Dedifferentiated amniotic fluid mesenchymal stem cell (primary cell): Measurements from ENCODE around the gene ATG14.
"Not testable (repeated sequence)": the region's sequence is repeated elsewhere in the genome, so short reads cannot be mapped to it uniquely, and the experiment has no call there.

Source experiments
- DNase-seq: peaks from one replicate; pipeline ENCODE4 v3.0.0-alpha.2; 2016; ENCODE audit errors: extremely low spot score

The ATG14 gene

DNA sequence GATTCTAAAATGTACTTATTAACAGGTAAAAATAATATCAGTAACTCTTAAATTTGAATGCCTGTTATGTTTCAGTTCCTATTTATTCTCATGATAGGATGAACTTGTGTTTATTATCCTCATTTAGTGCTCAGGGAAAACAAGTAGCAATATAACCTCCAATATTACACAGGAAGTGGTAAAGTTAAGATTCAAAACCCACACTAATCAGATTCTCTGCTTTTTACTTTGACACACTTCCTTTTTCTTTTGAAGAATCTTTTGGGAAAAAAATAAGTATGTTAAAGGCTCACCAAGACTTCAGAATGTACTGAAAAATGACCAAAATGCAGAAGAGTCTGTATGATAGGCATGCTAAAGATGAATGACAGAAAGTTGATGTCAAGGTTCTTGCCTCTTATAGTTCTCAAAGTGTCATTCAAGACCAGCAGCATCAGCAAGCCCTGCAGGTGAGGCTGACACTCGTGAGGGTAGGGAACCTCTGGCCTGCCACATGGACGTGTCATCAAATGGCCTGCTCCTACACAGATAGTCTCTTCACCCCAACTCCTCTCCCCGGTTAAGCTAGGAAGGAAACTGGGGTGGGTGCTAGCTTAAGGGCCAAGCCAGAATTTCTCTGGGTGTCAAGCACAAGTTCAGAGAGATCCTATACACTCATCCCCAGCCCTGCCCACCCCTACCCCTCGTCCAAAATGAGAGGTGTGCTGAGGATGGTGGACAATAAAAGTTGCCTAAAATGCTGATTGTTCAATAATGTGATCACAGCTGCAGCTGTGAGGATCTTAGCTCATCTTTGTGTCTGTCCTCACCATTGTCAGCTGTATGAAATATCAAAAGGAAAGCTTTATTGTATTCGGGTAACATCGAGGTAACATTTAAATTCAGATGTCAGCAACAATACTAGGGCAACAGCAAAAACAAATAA is 22.5 kb upstream of the ATG14 start:
- DNase-seq, result no peak

DNA sequence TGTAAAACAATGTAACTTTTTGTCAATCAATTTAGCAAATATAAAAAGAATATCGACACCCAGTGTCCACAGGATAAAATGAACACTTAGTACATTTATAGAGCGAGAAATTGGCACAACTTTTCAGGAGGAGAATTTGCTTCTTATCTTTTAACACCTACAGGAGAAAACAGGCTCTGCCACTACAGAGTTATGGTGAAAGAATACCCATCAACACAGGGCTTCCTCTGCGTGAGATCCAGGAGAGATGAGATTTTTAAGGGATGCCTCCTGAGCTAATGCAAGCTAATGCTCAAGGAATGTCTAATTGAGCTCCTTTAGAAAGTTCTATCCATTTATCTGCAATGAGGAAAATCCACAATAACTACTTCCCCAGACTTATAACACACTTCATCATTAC is 21.0 kb upstream of the ATG14 start:
- DNase-seq, result no peak

DNA sequence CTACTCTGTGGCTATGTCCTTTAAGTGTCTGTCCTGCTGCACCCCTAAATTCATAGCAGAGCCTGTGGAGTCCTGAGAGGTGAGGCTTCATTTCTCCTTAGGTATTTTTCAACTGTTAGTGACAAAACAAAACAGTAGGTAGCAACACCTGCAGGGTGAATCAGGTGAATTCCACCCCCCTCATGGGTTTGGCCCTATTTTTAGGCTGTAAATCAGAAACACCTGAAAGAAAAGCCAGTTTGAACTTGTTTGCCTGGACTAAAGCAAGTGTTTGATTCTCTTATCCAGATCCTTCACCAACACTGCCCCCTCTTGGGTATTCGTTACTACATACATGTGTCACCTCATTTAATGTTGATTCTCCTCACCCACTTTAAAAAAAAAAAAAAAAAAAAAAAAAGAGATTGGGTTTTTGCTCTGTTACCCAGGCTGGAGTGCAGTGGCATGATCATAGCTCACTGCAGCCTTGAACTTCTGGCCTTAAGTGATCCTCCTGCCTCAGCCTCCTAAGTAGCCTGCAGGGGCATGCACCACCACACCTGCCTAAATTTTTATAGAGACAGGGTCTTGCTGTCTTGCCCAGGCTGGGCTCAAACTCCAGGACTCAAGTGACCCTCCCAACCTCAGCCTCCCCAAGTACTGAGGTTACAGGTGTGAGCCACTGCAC is 18.5 kb upstream of the ATG14 start:
- peak; percentile 76 for DNase-seq

DNA sequence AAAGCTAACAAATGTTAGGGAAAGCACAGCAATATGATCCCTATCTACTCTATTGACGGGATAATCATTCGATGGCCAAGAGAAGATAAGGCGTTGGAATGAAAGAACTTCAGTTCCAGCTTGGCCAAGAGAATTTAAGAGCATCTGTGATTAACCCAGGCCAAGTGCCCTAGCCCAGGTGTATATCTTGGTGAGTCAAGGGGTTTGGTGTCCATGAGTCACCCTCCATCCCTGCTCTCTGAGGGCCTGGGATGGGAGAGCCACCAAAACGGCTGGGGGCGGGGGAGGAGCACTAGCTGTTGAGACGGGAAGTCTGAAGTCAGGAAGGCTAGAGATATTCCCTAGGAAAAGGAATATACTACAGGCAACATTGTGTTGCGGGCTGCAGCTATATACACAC is 15.8 kb upstream of the ATG14 start:
- DNase-seq, result no peak

DNA sequence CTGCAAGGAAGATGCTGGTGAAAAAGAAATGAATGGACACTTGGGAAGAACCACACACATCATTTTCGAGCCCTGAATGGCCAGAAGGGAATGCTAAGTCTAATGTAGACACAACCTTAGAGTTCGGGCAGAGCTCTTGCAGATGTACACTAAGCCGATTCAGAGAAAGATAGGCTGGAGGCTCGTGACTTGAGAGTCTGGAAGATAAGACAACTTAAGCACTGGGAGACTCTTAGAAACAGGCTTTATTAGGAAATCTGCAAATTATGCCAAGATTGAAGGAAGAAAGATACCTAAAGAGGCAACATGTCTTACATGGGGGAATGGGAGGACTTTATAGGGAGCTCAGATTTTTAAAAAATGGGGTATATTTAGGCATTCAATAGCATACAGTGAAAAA is 15.3 kb upstream of the ATG14 start:
- DNase-seq, result no peak

DNA sequence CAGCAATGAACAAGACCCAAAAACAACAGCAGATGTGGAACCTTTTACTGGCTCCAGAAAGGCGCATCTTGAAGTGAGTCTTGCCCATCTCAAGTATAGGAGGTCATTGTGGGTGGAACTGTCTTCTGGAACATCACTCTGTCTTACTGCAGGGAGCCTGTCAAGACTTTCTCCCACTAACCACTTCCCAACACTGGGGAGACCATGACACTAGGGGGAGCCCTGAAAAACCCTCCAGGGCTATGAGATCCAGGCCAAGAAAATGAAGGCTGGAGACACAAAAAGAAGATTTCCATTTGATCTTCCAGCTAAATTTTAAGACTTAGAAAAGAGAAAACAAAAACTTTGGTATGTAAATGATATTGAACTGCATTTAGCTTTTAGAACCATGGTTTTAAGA is 13.5 kb upstream of the ATG14 start:
- DNase-seq, result no peak

DNA sequence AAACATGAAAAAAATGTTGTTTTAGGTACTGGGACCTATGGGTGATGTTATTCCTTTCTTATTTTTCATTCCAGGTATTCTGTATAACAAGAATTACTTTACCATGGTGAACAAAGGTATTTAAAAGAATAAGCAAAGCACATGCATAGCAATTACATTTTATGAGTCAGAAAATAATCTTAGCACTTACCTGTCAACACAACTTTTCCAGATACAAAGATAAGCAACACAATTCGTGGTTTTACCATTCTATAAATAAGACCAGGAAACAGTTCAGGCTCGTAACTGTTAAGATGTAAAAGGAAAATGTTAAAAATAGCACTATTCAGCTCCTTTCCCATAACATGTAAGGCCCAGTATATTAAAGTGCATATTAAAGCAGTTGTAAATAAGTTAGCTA is 12.3 kb upstream of the ATG14 start:
- no peak for DNase-seq

DNA sequence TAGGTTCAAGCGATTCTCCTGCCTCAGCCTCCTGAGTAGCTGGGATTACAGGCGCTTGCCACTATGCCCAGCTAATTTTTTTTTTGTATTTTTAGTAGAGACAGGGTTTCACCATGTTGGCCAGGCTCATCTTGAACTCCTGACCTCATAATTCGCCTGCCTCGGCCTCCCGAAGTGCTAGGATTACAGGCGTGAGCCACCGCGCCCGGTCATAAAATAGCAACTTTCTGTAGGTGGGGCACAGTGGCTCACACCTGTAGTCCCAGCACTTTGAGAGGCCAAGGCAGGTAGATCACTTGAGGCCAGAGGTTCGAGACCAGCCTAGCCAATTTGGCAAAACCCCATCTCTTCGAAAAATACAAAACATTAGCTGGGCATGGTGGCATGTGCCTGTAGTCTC is 10.7 kb upstream of the ATG14 start:
- DNase-seq, result not testable (repeated sequence)

DNA sequence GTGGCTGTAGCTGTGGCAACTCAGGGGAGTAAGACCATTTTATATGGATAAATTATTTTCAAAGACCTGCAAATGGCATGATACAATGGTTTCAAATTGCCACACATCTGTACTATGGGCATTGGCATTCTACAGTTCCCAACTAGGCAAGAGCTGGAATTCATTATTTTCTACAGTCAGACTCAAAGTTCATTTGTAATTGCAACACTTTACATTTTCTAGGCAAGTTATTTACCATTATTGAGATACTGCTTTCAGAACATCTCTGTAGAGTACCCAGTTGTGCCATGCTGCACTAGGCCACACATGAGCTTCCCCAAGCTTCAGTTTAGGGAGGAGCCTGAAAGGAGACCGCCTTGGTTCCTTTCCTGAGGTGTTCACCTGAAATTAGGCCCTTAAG is 8.0 kb upstream of the ATG14 start:
- no peak for DNase-seq

DNA sequence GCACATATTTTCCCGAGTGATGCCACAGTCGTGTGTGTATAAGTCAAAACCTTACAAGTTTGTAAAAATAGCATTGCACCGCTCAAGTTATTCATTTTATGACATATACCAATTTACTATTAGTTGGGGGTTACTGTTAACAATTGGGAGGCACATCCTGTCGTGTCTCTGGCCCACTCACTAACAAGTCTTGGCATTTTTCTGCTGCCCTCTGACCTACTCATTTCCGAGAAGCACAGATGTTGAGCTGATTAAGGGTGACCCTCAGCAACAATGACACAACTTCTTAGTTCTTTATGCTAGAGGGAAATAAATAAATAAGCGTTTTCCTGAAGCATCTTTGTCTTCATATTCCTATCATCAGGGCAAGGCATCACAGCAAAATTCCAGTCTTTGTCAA is 6.8 kb upstream of the ATG14 start:
- no peak for DNase-seq

DNA sequence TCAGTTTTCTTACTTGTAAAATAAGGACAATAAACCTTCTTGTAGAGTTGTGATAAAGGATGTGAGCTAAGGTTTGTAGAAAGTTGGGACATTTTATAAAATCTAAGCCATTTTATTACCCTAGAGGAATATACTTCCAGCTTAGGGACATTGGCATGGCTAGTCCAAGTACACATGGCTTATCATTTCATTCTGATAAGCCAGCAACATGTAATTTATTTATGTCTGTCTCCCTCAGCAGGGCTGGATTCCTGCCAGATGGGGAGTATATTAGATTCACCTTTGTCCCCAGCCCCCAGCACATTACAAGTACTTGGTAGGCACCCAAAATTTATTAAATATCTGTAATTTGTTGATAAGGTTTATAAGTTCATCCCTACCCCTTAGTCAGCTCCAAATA is 6.3 kb upstream of the ATG14 start:
- DNase-seq, result no peak

DNA sequence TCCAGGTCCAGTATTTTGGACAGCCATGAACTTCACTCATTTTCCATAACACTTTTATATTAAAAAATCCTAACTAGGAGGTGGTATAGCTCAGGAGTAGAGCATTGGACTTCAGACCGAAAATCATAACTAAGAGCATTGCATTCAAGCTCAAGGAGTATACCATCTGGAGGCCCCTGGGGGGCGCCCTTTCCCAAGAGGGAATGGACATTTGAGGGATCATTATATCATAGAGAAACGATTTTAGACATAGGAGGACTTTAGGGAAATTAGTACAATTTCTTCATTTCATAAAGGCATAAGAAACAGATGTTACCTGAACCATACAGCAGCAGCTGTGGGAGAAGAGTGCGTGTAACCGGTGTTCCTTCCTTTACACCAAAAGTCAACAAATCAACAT is 5.2 kb upstream of the ATG14 start:
- DNase-seq, result no peak

DNA sequence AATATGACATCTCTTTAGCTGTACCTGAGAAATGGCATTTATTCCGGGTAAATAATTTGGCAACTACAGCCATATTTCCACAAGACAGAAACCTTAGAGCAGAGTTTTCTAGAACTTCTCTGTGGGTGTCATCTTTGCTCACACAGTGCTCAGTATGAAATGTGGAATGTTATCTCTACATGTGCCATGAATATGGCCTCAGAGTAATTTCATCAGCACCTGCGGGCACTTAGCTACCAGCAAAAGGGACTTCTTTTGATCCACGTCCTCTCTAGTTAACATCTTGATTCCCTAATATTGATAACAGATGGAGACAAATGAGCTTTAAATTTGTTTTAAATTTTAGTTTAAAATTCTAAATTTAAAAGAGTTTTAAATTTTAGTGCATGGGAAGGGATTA is 2.9 kb upstream of the ATG14 start:
- no peak for DNase-seq

DNA sequence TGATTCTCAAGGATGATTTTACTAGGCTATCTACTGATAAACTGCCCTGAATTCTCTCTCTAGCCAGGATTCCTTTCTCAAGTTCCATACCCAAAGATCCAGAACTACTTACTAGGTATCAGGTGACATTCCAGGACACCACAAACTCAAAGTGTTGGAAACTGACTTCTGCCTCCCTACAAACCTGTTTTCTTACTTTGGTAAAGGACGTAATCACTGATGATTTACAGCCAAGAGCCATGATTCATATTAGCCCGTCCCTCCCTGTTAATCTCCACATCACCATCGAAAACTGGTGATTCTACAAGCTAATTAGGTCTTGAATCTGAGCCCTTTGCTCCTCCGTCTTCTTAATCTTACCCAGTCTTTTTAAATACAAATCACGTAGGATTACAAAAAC is 1.0 kb upstream of the ATG14 start:
- no peak for DNase-seq

DNA sequence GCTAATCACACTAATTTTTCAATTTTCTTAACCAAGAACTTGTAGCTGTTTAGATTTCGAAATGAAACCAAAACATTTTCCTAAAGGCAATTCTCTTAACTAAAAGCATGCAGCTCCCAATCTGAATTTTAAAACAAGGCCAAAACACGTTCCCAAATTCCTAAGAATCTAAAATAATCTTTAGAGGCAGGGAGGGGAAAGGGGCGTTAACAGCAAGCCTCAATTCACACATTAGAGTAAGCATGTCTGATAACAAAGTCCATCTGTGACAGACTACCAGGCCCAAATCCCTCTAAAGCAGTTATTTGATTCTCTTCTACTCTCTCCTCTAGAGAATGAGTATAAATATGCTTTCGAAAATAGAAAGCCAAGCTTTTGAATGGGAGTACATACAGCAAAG is 754 bp downstream of the ATG14 start:
- DNase-seq, result no peak

DNA sequence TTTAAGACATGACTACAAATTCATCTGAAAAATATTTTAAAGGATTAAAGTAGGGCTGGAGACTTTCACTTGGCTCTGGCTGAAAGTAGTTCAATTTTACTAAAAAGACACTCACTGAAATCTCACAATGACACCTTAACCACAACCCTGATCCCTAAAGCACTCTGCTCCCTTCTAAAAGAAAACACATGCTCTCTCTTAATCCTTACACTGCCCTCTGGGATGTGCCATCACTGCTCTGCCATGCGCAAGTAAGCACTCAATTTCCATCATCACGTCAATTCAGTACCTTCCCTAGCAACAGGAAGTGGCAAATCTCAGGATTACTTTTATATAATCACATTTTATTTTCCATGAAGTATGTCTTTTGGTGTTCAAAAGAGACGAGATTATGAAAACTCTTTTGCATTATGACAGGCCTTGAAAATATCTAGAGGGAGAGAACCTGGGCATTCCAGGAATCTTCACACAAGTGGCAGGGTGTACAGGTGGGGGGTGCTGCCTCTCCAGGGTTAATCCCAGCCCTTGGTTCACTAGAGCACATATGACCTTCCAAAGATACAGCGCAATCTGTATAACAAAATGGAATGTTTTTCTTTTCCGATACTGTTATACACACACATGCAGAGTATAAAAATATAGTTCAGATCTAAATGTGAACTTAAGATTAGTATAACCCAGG is 7.3 kb downstream of the ATG14 start:
- DNase-seq, result no peak

DNA sequence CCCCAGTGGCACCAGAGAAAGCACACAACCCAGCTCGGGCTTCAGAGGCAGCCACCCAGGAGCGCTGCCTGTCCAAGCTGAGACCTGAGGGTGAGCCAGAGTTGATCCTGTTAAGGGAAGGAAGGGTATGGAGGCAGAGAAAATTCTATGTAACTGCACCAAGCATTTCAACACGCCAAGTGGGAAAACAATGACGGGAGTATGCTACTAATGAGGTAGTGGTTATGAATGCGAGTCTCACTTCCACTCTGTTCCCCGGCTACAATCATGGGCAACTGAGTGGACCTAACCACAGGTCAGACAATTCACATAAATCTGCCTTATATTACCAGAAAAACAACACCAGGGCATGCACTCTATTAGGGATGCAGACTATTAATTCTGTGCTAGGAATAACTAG is 9.9 kb downstream of the ATG14 start:
- DNase-seq, result no peak

DNA sequence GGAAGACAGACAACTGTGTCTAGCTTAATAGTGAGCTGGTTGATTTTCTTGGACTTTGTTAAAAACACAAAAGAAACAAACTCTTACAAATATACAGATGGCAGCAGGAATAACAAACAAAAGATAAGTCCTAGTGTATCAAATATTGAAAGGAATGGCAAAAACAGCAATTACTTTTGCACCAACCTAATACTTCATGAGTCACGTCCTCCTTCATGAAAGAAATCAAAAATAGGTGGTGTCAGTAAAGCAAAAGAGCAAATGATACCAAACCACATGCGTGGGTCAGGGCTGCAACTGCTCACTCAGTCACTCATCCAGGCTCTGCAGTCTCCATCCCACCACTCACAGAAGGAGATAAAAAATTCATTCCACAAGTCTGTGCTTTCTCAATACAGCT is 11.8 kb downstream of the ATG14 start:
- no peak for DNase-seq

DNA sequence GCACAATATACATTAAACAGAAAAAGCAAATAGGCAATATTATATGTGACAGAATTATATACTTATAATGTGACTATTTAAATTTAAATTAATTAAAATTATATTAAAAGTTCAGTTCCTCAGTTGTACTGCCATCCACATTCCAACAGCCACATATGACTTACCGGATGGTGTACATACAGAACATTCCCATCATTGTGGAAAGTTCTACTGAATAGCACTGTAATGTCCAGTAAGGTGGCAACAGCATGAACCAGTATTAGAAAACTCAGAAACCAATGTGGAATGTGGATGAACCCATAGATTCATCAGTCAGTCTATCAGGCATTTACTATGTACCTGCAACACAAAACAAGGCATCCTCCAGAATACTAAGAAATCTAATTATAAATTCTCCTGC is 12.4 kb downstream of the ATG14 start:
- no peak for DNase-seq

DNA sequence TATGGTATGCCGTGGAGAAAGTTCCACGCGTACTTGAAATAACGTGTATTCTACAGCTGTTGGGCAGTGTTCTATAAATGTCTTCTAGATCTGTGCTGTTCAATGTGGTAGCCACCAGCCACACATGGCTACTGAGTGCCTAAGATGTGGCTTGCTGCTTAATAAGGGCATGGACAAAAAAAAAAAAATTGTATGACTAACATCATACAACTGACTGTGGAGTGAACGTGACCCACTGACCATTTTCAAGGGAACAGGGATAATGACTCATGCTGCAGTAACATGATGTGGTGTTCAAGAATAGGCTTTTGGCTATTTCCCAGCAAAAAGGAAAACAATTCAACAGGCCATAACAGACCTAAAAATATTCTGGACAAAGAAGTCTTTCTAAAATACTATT is 13.0 kb downstream of the ATG14 start:
- DNase-seq, result peak; percentile 88

DNA sequence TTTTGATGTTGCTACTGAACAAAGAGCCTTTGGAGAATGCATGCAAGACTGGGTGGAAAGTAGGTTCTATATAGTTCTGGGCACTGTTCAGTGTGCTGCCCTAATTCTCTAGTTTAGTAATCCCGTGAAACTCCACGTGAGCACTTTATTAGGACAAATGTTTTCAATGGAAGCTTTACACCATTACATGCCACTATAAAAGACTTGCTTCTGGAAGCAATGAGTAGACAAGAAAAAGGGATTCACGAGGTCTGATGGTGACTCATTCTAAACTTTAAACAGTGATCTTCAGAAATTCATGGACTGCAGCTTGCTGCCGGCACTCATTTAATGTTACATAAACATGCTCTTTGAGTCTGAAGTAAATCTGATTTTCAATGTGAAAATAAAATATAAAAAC is 22.3 kb downstream of the ATG14 start:
- peak; percentile 80 for DNase-seq

DNA sequence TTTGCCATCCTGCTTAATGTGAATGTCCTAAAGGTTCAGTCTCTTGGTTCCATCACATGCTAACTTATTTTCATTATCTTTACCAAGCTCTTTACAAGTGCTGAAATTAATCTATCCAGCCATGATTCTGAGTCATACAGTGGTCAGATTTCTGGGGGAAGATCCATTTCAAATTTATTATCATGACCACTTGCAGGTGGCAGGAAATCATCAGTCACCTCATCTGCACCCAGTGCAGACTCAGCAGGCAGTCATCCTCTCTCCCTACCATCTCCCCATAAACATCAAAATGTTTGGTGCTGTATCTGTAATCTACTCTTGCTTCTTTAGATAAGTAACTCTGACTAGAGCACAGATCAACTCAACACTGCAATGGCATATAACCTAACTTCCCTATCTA is 23.5 kb downstream of the ATG14 start:
- DNase-seq, result no peak

DNA sequence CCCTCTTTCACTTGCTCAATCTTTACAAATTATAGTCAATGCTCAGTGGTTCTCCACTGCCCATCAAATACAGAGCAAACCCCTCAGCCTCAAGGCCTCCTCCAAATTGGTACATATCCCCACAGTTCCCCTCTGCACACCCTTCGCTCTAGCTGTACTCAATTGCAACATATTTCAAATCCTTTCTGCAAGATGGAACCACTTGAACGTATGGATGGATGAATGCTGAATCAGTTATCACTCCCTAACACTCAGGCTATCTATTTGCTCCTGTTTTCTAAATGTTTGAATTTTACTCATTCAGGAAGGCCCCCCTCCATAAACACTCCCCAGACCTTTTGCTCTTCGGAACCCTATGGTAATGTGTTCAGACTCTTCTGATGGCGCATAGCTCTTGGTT is 24.5 kb downstream of the ATG14 start:
- DNase-seq, result no peak
